GM19238 (cell line): Measurements from ENCODE around the gene ZIM2.
"Not testable (repeated sequence)": the region's sequence is repeated elsewhere in the genome, so short reads cannot be mapped to it uniquely, and the experiment has no call there.

Experiments
- DNase-seq: peaks from one replicate; pipeline ENCODE4 v3.0.0; 2011; ENCODE audit warnings: low spot score; ENCODE audit not compliant: insufficient read length

The ZIM2 gene

GRCh38 chr19:56840451-56841192 is at the start of gene ZIM2, which contains the start of gene PEG3:
ZIM2 (minus strand) TSS chr19:56840726; CDS start chr19:56824277, 16,449 bp downstream.
PEG3 (minus strand) TSS chr19:56840726; CDS start chr19:56824655, 16,071 bp downstream.
- DNase-seq = no peak

GRCh38 chr19:56885173-56885985 is 44.9 kb upstream of the ZIM2 start:
- no peak for DNase-seq

GRCh38 chr19:56884441-56884840 is 43.9 kb upstream of the ZIM2 start:
- DNase-seq = no peak

GRCh38 chr19:56880592-56881190 is 40.2 kb upstream of the ZIM2 start:
- no peak for DNase-seq

- DNase-seq = no peak
Observed at GRCh38 chr19:56877069-56877715, 36.7 kb upstream of the ZIM2 start.

GRCh38 chr19:56875717-56876116 is 35.2 kb upstream of the ZIM2 start:
- DNase-seq = no peak

- no peak for DNase-seq
Observed at GRCh38 chr19:56874530-56874929, 34.0 kb upstream of the ZIM2 start.

GRCh38 chr19:56873493-56873892 is 33.0 kb upstream of the ZIM2 start:
- no peak for DNase-seq

- DNase-seq = no peak
Observed at GRCh38 chr19:56869886-56870285, 29.4 kb upstream of the ZIM2 start.

- no peak for DNase-seq
Observed at GRCh38 chr19:56868446-56868845, 27.9 kb upstream of the ZIM2 start.

- DNase-seq = no peak
Observed at GRCh38 chr19:56866538-56866937, 26.0 kb upstream of the ZIM2 start.

- no peak for DNase-seq
Observed at GRCh38 chr19:56864443-56865125, 24.1 kb upstream of the ZIM2 start.

- no peak for DNase-seq
Observed at GRCh38 chr19:56862741-56863140, 22.2 kb upstream of the ZIM2 start.

- not testable (repeated sequence) for DNase-seq
Observed at GRCh38 chr19:56860409-56860808, 19.9 kb upstream of the ZIM2 start.

GRCh38 chr19:56858026-56858425 is 17.5 kb upstream of the ZIM2 start:
- no peak for DNase-seq

GRCh38 chr19:56856822-56857221 is 16.3 kb upstream of the ZIM2 start:
- no peak for DNase-seq

GRCh38 chr19:56852361-56852760 is 11.8 kb upstream of the ZIM2 start:
- not testable (repeated sequence) for DNase-seq

- DNase-seq = no peak
Observed at GRCh38 chr19:56848166-56848565, 7.6 kb upstream of the ZIM2 start.

- no peak for DNase-seq
Observed at GRCh38 chr19:56842412-56842811, 1.9 kb upstream of the ZIM2 start.

GRCh38 chr19:56841193-56841543 is 642 bp upstream of the ZIM2 start:
- DNase-seq = no peak
